HG02970 (cell line): Measurements from ENCODE around the gene DIDO1.
A peak's percentile ranks its signal among the peaks of the same experiment; 100 is the strongest.
"Not testable (repeated sequence)": the region's sequence is repeated elsewhere in the genome, so short reads cannot be mapped to it uniquely, and the experiment has no call there.

Experiments used
- ATAC-seq: cut with Tn5 transposase; IDR thresholded peaks from one replicate; pipeline ENCODE4 v1.9.1; 2021; ENCODE audit warnings: mild to moderate bottlenecking, moderate library complexity, moderate number of reproducible peaks; ENCODE audit not compliant: unreplicated experiment, low FRiP score

Gene DIDO1

GRCh38 chr20:62882426-62882825 lies 43.9 kb downstream of the DIDO1 start:
- no peak for ATAC-seq

GRCh38 chr20:62881662-62882395 lies 44.5 kb downstream of the DIDO1 start:
- ATAC-seq, result no peak

- no peak for ATAC-seq
Observed at GRCh38 chr20:62880935-62881661, 45.2 kb downstream of the DIDO1 start.

GRCh38 chr20:62880147-62880934 lies 46.0 kb downstream of the DIDO1 start:
- no peak for ATAC-seq

- no peak for ATAC-seq
Observed at GRCh38 chr20:62879275-62880146, 46.8 kb downstream of the DIDO1 start.

GRCh38 chr20:62878244-62879038 lies 47.9 kb downstream of the DIDO1 start:
- ATAC-seq, result no peak

GRCh38 chr20:62876902-62877816 lies 49.1 kb downstream of the DIDO1 start:
- no peak for ATAC-seq

GRCh38 chr20:62876501-62876901 lies 49.8 kb downstream of the DIDO1 start:
- ATAC-seq, result no peak

GRCh38 chr20:62875419-62876361 lies 50.6 kb downstream of the DIDO1 start:
- no peak for ATAC-seq

- no peak for ATAC-seq
Observed at GRCh38 chr20:62874964-62875344, 51.4 kb downstream of the DIDO1 start.

GRCh38 chr20:62873681-62874031 lies 52.6 kb downstream of the DIDO1 start:
- not testable (repeated sequence) for ATAC-seq

GRCh38 chr20:62873280-62873679 lies 53.0 kb downstream of the DIDO1 start:
- no peak for ATAC-seq

- ATAC-seq, result no peak
Observed at GRCh38 chr20:62872862-62873261, 53.4 kb downstream of the DIDO1 start.

GRCh38 chr20:62872184-62872847 lies 54.0 kb downstream of the DIDO1 start:
- no peak for ATAC-seq

- ATAC-seq, result no peak
Observed at GRCh38 chr20:62864207-62864606, 62.1 kb downstream of the DIDO1 start.

- ATAC-seq, result peak; percentile 73
Observed at GRCh38 chr20:62861726-62862336, 64.5 kb downstream of the DIDO1 start, which contains the start of gene TCFL5. Gene TCFL5 (minus strand): TSS chr20:62861822. CDS start chr20:62861670, 152 bp downstream.
